ENCODE measurements around the gene ANXA2R. TPM values are rescaled to one million over a fixed set of nuclear protein-coding genes. Genes with fewer than 3 reads are reported as not detected.

Gene ANXA2R
- total RNA-seq, 2 experiments from 2014 or later: 45.6 to 48.9 TPM

GRCh38 chr5:43036856-43037635 is 3.1 kb downstream of the ANXA2R start:
- Histone ChIP-seq H3K27ac (ENCODE audit: low read depth in 1 of 2, low read length in 2 of 2) (peak overlapping the region; percentile 81 to 90), H3K36me3 (ENCODE audit: insufficient read depth, low read length) (no peaks in the 10 kb centered on the region), H3K27me3 (ENCODE audit: control insufficient read depth in 1 of 2, insufficient read depth in 2 of 2, low read length in 2 of 2) (no peaks in the 10 kb centered on the region), H3K4me1 (ENCODE audit: insufficient read depth, low read length) (peaks cover 56% of the 10 kb centered on the region), H3K4me3 (ENCODE audit: low read length) (peak overlapping the region; percentile 84), H3K9me3 (ENCODE audit: control insufficient read depth in 1 of 2, insufficient read depth in 1 of 2, low read length in 2 of 2) (peaks cover 0 to 2% of the 10 kb centered on the region in 2 experiments)
- Mint-ChIP-seq H3K4me1 (ENCODE audit: low read depth) (peaks cover 36% of the 10 kb centered on the region), H3K9me3 (no peaks in the 10 kb centered on the region), H3K27ac (peak overlapping the region; percentile 98), H3K36me3 (ENCODE audit: low read depth) (peaks cover 37% of the 10 kb centered on the region), H3K4me3 (peak overlapping the region; percentile 91), H3K27me3 (no peaks in the 10 kb centered on the region)
- TF ChIP-seq CTCF (IDR thresholded peaks at IDR 0.05): no peak
- ChIA-PET POLR2A (interaction anchor here (0.6 to 9.8 kb wide), 13 partner anchors 15 to 478 kb away, joined by 3 to 1378 read pairs (median 136); partner anchors contain the start of genes TMEM267 and ZNF131), CTCF (interaction anchor here (0.6 to 8.2 kb wide), 8 partner anchors 18 to 128 kb away, joined by 3 to 179 read pairs (median 6); no protein-coding TSS in a partner anchor)
- intact Hi-C loops (cut with DNase I, micrococcal nuclease): loop anchor here in 1 of 2 experiments (2.0 kb wide), 1 partner anchor 14 kb away; no protein-coding TSS in a partner anchor
- ATAC-seq (ENCODE audit: poor library complexity): no peak
- peak in 2 of 14 experiments; percentile 22 to 35 for DNase-seq

GRCh38 chr5:43036409-43036808 is 3.7 kb downstream of the ANXA2R start:
- no peak for TF ChIP-seq CTCF (IDR thresholded peaks at IDR 0.05)
- H3K9me3 Mint-ChIP-seq: no peaks in the 10 kb centered on the region
- H3K4me1 ChIP-seq (ENCODE audit: insufficient read depth, low read length): peaks cover 49% of the 10 kb centered on the region
- no peaks in the 10 kb centered on the region for H3K27me3 Mint-ChIP-seq
- peak overlapping the region; percentile 91 for H3K4me3 Mint-ChIP-seq
- peak overlapping the region; percentile 84 for H3K4me3 ChIP-seq (ENCODE audit: low read length)
- DNase-seq (peak in 1 of 14 experiments; percentile 21), ATAC-seq (ENCODE audit: poor library complexity) (no peak)
- peaks cover 31% of the 10 kb centered on the region for H3K36me3 Mint-ChIP-seq (ENCODE audit: low read depth)
- H3K27ac ChIP-seq (ENCODE audit: low read depth in 1 of 2, low read length in 2 of 2): peak overlapping the region; percentile 20 to 81
- H3K27ac Mint-ChIP-seq: peak overlapping the region; percentile 98
- no peaks in the 10 kb centered on the region for H3K27me3 ChIP-seq (ENCODE audit: control insufficient read depth in 1 of 2, insufficient read depth in 2 of 2, low read length in 2 of 2)
- POLR2A ChIA-PET: interaction anchor here (0.6 to 9.8 kb wide), 8 partner anchors 15 to 479 kb away, joined by 3 to 1378 read pairs (median 388); partner anchors contain the start of gene ZNF131
- H3K4me1 Mint-ChIP-seq (ENCODE audit: low read depth): peaks cover 35% of the 10 kb centered on the region
- CTCF ChIA-PET: interaction anchor here (0.6 to 8.2 kb wide), 3 partner anchors 17 to 25 kb away, joined by 3 to 179 read pairs (median 4); no protein-coding TSS in a partner anchor
- H3K36me3 ChIP-seq (ENCODE audit: insufficient read depth, low read length): no peaks in the 10 kb centered on the region
- no peaks in the 10 kb centered on the region for H3K9me3 ChIP-seq (ENCODE audit: control insufficient read depth in 1 of 2, insufficient read depth in 1 of 2, low read length in 2 of 2)
- intact Hi-C loops (cut with DNase I, micrococcal nuclease): loop anchor here in 1 of 2 experiments (2.0 kb wide), 1 partner anchor 14 kb away; no protein-coding TSS in a partner anchor

- ATAC-seq (ENCODE audit: poor library complexity) (no peak), DNase-seq (peak in 5 of 14 experiments; percentile 16 to 50 (median 42))
- Histone ChIP-seq H3K36me3 (ENCODE audit: insufficient read depth, low read length) (no peaks in the 10 kb centered on the region), H3K27me3 (ENCODE audit: control insufficient read depth in 1 of 2, insufficient read depth in 2 of 2, low read length in 2 of 2) (no peaks in the 10 kb centered on the region), H3K27ac (ENCODE audit: low read depth in 1 of 2, low read length in 2 of 2) (no peak overlapping the region), H3K4me1 (ENCODE audit: insufficient read depth, low read length) (peaks cover 41% of the 10 kb centered on the region), H3K4me3 (ENCODE audit: low read length) (no peak overlapping the region), H3K9me3 (ENCODE audit: control insufficient read depth in 1 of 2, insufficient read depth in 1 of 2, low read length in 2 of 2) (no peaks in the 10 kb centered on the region)
- POLR2A ChIA-PET: no interaction called here
- intact Hi-C loops (cut with DNase I, micrococcal nuclease): no loop called here
- H3K36me3 Mint-ChIP-seq (ENCODE audit: low read depth): peaks cover 12% of the 10 kb centered on the region
- peak overlapping the region; percentile 43 for H3K4me3 Mint-ChIP-seq
- H3K27ac Mint-ChIP-seq: peak overlapping the region; percentile 98
- no peak for TF ChIP-seq CTCF (IDR thresholded peaks at IDR 0.05)
- no peaks in the 10 kb centered on the region for H3K9me3 Mint-ChIP-seq
- H3K4me1 Mint-ChIP-seq (ENCODE audit: low read depth): peaks cover 38% of the 10 kb centered on the region
- CTCF ChIA-PET: no interaction called here
- H3K27me3 Mint-ChIP-seq: no peaks in the 10 kb centered on the region
Measured at GRCh38 chr5:43034591-43034968, 5.5 kb downstream of the ANXA2R start.

All from CD4-positive, alpha-beta T cell (primary cell).